Adipose tissue (tissue), 3 donors: ENCODE data around the gene NBEAL2. TPM values are rescaled to one million over a fixed set of nuclear protein-coding genes. Genes with fewer than 3 reads are reported as not detected.

Experiments used
- H3K27ac ChIP-seq: one replicate; pipeline ENCODE4 v1.5.1; 2013; ENCODE audit warnings: low read depth, low read length
- WGBS, 3 donors: extraction: QIAGEN DNeasy Blood & Tissue Kit; methylation state at CpG; one replicate each; pipeline ENCODE4 v1.1.7; 2013; 5-methylcytosine and 5-hydroxymethylcytosine counted together
- polyA plus RNA-seq, 3 donors: library from polyadenylated mRNA; stranded (reverse); fragments of 200-250 nt; gene quantifications; one replicate each; pipeline ENCODE4 v1.2.3, GENCODE V29; 2013
- donor health status: healthy with polysubstance abuse.
- donor health status: Bipolar disorder and iron deficiency.
- donor health status: healthy.

NBEAL2 gene
- polyA plus RNA-seq, 3 donors, result 42.6 to 49.7 (median 42.8) TPM

DNA sequence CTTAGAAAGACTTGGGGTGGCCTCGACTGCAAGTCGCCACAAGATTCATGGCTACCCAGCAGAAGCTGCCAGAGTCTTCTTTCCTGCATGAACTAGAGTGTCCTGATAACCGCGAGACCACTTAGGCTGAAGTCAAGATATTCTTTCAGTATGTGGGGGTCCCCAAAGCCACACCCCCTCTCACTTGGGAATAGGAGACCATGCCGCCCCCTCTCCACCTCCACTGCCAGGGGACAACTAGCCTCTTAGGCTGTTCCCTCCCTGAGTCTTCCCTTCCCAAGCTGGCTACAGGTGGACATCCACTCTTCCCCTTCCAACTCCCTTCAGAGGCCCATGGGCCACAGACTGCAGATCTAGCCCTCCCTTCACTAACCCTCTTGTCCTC is 1.7 kb upstream of the NBEAL2 start:
- 96% methylated on average over 5 of the region's 5 CpGs for WGBS, 3 donors
- H3K27ac ChIP-seq, result no peak overlapping the region

DNA sequence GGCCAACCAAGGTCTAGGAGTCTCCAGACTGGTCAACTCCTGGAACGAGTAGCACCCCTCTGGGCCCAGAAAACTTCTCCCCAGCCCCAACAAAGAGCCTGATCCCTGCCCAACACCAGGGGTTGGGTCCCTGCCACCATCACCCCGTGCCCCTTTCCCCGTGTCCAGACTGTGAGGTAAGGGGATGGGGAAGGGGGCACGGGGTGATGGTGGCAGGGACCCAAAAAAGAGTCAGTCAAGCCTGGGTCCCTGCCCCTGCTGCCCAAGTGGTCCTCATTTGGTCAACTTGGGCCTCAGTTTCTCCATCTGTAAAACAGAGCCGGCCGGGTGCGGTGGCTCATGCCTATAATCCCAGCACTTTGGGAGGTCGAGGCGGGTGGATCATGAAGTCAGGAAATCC is 1.1 kb upstream of the NBEAL2 start:
- 87 to 88% (median 88%) methylated on average over 9 of the region's 9 CpGs for WGBS, 3 donors

DNA sequence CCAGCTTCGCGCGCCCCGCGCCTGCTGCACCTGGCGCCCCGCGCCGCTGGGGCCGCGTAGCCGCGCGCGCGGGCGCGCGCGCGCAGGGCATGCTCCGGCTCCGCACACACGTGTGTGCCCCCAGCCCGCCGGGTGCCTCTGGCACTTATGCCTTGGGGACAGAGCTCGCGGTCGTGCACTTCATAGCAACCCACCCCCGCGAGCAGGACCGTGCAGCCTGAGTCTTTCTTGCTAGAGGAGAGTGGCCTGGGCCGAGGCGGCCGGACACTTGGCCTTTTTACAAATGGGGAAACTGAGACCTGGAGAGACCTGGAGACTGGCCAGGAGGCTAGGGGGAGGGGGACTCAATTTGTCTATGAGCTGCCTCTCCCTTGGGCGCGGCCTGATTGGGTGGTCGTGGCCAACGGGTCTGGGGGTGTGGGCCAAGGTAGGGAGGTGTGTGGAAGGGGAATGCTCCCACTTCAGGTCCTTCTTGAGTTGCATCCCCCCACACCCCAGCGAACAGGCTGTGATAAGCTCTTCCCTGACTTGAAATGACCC is 562 bp downstream of the NBEAL2 start:
- 1 to 3% (median 3%) methylated on average over 22 to 36 of the region's 40 CpGs for WGBS, 3 donors
- no peak overlapping the region for H3K27ac ChIP-seq

More for the DNA sequence above, 1.1 kb upstream of the NBEAL2 start:
- no peak overlapping the region for H3K27ac ChIP-seq

DNA sequence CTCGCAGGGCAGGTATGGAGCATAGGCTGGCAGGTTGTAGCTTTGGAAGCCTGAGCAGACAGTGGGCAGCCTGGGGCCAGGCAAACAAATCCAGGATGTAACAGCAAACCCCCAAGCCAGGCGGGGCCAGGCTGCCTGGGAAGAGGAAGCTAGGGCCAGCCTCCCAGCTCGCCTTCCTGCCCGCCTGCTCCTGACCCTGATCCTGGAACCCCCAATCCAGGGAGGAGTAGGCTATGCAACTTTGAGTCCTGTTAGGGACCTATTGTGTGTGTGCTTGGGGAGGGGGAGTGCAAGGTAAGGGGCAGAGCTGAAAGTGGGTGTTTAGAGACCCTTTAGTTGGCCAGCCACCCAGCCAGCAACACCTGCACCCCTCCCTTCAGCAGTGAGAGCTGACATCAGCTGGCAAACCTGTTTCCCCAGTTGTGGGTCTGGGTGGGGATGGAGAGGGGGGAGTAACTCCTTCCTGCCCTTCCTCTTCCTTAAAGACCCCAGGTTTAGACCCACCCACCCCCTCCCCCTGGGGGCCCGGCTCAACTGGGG is 2.5 kb downstream of the NBEAL2 start:
- WGBS, 3 donors, result 24 to 56% (median 32%) methylated on average over 5 of the region's 5 CpGs
- no peak overlapping the region for H3K27ac ChIP-seq

DNA sequence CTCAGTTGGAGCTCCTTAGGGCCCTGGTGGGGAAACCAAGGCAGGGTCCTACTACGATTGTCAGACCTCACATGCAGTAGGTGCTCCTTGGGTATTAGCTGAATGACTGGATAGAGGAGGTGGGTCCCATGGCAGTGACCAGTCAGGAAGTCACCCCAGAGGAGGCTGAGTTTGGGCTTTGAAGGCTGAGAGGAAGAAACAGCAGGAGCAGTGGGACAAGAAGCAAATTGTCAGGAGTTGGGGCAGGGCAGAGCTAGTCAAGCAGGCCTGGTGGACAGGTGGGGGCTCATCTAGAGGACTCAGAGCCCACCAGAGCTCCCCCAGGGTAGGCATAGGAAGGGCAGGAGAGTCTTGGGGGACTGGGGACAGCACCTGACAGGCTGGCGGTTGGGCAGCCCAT is 3.1 kb downstream of the NBEAL2 start:
- WGBS, 3 donors, result 85 to 93% (median 87%) methylated on average over 2 of the region's 2 CpGs
- H3K27ac ChIP-seq, result no peak overlapping the region

DNA sequence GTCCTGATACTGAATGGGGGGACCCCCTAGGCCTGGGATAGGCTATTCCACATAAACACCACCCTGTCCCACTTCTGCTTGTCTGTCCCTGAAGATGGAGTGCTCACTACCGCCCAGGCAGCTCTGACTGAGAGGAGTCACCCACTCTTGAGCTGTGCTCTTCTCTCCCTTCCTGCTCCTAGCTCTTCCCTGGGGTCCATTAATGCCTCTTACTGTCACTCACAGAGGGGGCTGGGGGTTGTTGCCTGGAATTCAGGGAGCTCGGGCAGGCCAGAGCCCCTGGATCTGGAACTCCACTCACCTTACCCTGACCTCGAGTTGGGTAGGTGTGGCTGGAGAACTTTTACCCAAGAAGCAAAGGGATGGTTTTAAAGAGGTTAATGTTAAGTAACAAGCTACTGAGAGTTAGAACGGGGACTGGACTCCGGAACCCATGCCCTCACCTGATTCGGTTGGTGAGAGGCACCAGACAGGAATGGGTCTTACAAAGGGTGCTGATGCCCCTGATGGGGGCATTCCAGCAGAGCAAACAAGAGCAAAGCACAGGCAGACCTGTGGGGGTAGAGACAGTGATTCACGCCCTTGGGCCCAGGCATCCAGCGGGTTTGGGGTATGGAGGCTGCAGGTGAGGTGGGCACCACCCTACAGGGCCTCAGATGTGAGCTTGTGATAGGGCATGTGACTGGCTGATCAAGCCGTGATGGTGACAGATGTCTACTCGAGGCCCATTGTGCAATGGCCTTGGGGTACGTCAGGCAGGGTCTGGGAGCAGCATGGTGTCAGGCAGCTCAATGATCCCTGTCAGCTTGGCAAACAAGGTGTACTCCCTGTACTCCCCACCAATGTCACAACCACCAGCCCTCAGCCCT is 5.4 kb downstream of the NBEAL2 start:
- WGBS, 3 donors, result 81 to 86% (median 81%) methylated on average over 11 of the region's 11 CpGs
- H3K27ac ChIP-seq, result no peak overlapping the region

DNA sequence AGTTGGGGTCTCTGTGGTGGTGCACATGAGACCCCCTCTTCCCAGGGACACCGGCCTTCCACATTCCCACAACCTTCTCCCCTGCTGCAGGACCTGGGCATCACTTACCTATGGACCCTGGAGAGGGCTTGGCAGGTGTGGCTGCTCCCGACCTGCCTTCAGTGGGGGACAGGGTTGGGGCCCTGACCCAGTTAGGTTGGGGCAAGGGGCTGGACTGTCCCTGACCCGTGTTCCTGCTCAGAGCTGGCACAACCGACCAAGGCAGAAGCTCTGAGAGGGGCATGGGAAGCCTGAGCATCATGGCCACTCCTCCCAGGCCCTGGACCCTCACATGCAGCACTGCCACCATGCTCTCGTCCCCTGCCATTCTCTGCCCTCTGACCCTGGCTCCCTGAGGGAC is 6.1 kb downstream of the NBEAL2 start:
- 81 to 94% (median 89%) methylated on average over 4 to 5 of the region's 5 CpGs for WGBS, 3 donors
- H3K27ac ChIP-seq, result no peak overlapping the region

DNA sequence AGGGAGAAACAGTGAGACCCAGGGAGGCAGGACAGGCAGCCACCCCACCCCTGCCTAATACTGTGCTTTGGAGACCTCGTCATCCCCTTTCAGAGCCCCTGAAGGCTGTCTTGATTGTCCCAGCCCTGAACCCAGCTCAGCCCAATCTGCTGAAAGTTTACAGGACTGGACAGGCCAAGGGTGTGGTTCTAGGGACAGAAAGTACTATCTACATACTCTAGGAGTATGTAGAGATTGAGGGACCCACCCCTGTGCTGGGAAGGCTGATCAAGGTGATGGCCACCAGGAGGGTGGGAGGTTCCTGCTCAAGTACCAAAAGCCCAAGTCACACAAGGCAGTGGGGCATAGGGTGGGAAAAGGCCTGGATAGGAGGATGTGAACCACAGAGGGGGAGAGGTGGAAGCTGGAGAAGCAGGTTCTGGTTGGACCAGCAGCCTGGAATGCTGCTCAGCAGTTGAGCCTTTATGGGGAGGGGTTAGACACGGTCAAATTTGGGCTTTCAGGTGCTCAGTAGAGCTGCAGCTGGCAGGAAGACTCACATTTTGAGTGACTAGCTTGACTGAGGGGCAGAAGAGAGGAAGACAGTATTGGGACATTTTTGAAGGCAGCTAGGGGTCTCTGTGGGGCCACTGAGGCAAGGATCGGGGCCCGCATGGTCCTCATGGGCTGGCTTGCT is 6.7 kb downstream of the NBEAL2 start:
- no peak overlapping the region for H3K27ac ChIP-seq
- 87 to 96% (median 91%) methylated on average over 4 of the region's 4 CpGs for WGBS, 3 donors

DNA sequence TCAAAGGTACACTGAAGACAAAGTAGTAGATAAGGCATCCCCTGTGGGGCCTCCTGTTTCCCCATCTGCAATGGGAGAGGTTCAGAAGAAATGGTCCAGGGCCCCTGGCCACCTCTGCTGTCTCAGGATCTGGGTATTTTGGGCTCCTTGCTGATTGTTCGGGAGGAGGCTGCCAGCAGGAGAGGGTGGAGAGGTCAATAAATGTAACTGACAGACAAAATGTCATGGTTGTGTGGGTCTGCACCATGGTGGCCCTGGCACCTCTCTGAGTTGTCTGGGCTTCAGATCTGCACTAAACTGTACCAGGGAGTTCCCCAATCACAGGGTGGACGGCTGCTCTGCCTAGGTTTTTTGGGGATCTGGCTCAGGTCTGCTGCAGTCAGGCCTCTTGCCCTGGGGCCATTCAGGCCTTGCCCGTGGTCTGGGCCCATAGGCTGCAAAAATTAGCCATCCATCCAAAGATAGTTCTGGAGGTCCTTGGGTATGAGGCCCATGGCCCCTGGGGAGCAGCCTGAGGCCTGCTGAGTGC is 7.4 kb downstream of the NBEAL2 start:
- 72 to 94% (median 80%) methylated on average over 3 of the region's 3 CpGs for WGBS, 3 donors
- H3K27ac ChIP-seq, result no peak overlapping the region

DNA sequence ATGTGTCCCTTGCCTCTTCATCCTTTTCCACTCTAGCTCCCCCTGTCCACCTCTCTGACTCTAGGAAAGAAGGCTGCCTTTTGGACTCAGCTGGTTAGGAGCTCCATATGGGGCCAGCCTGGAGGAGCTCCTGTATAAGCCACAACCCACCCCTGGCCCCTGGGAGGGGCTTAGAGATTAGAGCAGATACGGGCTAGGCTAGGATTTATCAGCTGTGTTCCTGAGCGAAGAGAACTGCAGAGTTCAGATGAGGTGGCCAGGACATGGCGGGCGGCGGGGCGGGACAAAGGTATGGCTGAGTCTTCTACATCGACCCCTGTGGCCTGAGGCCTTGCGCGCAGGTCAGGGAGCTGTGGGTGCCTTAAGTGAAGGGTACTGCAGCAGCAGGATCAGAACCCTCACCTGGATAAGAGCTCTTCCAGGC is 7.9 kb downstream of the NBEAL2 start:
- 54 to 78% (median 54%) methylated on average over 9 of the region's 9 CpGs for WGBS, 3 donors
- no peak overlapping the region for H3K27ac ChIP-seq

DNA sequence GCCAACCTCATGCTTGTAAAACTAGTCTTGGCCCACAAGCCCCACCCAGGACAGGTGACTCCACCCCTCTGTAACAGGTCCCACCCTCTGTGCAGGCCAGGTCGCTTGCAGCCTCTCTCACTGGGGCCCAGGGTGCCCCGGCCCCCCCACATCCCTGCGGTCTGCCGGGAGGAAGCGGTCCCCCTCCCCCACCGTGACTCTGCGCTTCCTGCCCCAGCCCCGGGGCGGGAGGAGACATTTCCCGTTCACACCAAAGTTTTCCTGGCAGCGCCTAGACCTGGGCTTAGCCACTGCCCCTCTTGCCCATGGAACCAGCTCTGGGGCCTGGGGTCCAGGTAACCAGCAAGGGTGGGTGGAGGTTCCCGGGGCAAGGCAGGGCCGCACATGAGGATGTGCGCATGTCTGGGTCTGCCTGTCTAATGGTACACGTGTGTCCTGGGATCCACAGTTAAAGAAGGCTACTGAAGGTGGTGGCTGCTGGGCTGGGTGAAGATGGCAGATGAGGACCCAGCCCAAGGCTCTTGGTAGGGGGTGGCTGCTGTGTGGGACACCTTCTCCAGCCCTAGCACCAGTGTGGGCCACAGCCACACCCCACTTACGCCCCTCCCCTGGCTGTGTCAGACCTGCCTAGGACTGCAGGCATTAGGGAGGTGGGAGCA is 8.4 kb downstream of the NBEAL2 start:
- H3K27ac ChIP-seq, result no peak overlapping the region
- WGBS, 3 donors, result 23 to 56% (median 31%) methylated on average over 10 to 16 of the region's 16 CpGs

DNA sequence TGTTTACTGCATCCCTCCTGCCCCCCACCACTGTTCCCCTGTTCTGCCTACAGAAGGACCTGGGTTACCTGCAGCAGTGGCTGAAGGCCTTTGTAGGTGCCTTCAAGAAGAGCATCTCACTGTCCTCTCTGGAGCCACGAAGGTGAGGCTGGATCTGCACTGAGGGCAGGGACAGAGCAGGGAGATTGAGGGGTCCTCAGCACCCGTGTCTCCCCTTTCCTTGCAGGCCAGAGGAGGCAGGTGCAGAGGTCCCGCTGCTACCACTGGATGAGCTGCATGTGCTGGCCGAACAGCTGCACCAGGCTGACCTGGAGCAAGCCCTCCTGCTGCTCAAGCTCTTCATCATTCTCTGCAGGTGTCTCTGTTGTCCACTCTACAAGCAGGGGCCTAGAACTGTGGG is 9.2 kb downstream of the NBEAL2 start:
- H3K27ac ChIP-seq, result no peak overlapping the region
- 79 to 90% (median 88%) methylated on average over 4 of the region's 4 CpGs for WGBS, 3 donors

DNA sequence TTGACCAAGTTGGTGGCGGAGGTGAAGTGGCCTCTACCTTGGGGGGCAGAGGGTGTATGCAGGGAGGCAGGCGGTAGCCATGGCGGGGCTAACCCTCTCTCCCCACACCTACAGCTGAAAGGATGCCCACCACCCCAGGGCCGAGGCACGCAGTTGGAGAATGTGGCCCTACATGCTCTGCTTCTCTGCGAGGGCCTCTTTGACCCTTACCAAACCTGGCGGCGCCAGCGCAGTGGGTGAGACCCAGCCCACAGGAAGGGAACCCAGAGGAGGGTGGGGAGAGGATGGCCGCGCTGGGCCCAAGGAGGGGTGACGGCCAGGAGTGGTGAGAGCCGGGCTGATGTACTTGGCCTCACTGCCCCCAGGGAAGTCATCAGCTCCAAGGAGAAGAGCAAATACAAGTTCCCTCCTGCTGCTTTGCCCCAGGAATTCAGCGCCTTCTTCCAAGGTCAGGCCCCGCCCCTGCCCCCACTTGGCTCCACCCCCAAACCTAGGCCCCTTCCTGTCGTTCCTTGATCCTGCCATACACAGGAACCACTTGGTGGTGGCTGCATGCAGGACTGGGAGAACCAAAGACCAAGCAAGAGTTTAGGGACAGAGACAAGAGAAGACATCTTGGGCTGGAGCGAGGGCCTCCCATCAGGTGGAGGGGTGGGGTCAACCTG is 9.8 kb downstream of the NBEAL2 start:
- no peak overlapping the region for H3K27ac ChIP-seq
- 66 to 83% (median 73%) methylated on average over 16 to 17 of the region's 17 CpGs for WGBS, 3 donors

DNA sequence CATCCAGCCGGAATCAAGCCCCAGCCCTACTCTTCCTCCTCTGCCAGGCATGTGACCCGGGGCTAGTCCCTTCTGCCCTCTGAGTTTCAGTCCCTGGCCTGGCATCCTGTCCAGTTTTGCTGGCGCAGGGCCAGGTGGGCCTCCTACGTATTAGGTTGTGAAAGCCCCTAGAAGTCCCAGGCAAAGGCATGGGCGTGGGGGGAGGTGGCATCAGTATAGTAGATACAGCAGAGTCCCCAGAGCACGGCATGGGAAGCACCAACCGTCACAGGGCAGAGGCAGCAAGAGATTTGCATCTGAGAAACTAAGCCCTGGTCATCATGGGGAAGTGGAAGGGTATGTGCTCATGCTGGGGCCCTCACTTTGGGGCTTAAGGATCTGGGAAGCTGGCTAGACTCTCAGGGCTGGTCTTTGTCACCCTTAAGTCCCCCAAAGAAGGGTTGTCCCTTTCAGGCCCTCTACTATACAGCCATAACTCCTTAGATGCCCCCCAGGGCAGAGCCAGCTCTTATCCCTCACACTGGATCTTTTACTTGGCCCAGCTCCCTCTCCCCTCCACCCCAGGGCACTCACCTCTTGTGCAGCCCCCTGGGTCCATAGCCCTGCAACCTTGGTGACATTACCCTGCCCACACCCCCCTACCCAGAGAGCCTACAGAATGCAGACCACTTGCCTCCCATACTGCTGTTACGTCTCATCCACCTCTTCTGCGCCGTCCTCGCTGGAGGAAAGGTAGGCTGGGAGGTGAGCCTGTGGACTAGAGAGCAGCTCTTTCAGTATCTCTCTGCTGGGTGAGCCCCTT is 11.3 kb downstream of the NBEAL2 start:
- WGBS, 3 donors, result 64 to 77% (median 75%) methylated on average over 9 to 11 of the region's 11 CpGs
- H3K27ac ChIP-seq, result no peak overlapping the region

DNA sequence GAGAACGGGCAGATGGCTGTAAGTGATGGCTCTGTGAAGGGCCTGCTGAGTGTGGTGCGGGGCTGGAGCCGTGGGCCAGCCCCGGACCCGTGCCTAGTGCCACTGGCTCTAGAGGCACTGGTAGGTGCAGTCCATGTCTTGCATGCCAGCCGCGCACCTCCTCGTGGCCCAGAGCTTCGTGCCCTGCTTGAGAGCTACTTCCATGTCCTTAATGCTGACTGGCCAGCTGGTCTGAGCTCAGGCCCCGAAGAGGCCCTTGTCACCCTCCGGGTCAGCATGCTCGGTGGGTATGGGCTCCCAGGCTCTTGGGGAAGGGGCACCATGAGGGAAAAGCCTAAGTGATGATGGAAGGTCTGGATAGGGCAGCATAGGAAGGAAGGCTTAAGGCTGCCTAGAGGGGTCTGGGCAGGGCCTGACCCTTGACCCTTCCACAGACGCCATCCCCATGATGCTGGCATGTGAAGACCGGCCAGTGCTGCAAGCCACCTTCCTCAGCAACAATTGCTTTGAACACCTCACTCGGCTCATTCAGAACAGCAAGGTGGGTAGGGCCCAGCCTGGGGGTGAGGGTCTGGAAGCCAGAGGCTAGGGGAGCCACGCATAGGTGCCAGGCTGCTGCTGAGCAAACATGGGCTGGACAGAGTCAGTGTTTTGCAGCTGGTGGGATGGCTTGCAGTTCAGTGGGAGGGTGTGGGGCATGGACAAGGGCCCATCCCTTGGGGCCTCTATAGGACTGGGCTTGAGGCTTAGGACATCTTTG is 12.1 kb downstream of the NBEAL2 start:
- WGBS, 3 donors, result 92 to 96% (median 96%) methylated on average over 15 to 16 of the region's 16 CpGs
- no peak overlapping the region for H3K27ac ChIP-seq

DNA sequence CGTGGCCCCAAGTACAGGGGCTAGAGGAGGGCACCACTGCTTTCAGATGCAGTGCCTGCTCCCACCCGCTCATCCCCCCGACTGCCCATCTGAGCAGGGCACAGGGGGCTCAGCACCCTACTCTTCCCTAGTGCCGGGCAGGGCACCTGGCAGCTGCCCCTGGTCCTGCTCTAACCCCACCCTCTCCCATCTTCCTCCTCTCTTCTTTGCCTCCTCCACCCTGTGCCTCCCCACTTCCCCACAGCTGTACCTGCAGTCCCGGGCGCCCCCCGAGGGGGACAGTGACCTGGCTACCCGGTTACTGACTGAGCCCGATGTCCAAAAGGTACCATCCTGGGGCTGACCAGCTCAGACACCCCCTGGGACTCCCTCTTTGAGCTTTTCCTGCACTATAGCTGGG is 12.8 kb downstream of the NBEAL2 start:
- no peak overlapping the region for H3K27ac ChIP-seq
- WGBS, 3 donors, result 87 to 91% (median 89%) methylated on average over 9 of the region's 9 CpGs

DNA sequence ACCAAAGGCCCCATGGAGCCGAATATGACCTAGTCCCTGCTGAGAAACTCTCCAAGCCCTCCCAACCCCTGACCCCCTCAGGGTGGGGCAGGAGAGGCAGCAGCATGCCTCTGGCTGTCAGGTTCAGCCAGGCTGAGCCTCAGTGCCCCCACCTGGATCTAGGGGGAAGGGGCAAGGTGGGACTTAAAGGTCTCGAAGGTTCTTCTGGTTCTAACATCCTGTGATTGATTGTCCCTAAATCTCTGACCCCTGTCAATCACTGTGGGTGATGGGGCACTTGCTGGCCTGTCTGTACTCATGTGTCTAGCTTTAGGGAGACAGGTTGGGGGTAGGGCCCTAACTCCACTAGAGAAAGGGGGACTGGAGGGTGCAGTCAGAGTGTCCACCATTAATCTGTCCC is 13.8 kb downstream of the NBEAL2 start:
- no peak overlapping the region for H3K27ac ChIP-seq
- 71 to 89% (median 87%) methylated on average over 2 of the region's 2 CpGs for WGBS, 3 donors
